Keratinocyte (primary cell): ENCODE measurements around the gene BCL7A. TPM values are rescaled to one million over a fixed set of nuclear protein-coding genes. Genes with fewer than 3 reads are reported as not detected.

Experiments used
- DNase-seq: peaks from one replicate; pipeline ENCODE4 v3.0.0-alpha.2; 2011; ENCODE audit warnings: low read depth, missing footprints, low spot score
- FAIRE-seq: peaks from 2 replicates; lab custom pipeline; 2011; peaks lifted over from hg19 to GRCh38; lab: Jason Lieb, UNC
- H2AFZ ChIP-seq: 2 replicates; pipeline ENCODE4 v1.6.0; 2012; ENCODE audit warnings: low read length, control low read depth, inconsistent platforms; ENCODE audit not compliant: control insufficient read depth
- H3K27ac ChIP-seq: 2 replicates; pipeline ENCODE4 v1.5.1; 2011; ENCODE audit warnings: low read length; ENCODE audit not compliant: control insufficient read depth, insufficient read depth
- H3K27me3 ChIP-seq: 3 replicates; pipeline ENCODE4 v1.6.0; 2011; ENCODE audit warnings: low read length; ENCODE audit not compliant: control insufficient read depth, insufficient read depth; ENCODE audit errors: extremely low read depth
- H3K36me3 ChIP-seq, 2 experiments: 2 replicates in 1 of 2; 3 replicates in 1 of 2; pipeline ENCODE4 v1.5.1; 2011; ENCODE audit warnings: low read length in 2 of 2, mild to moderate bottlenecking in 1 of 2; ENCODE audit not compliant: control insufficient read depth in 2 of 2, insufficient read depth in 2 of 2; ENCODE audit errors: extremely low read depth in 1 of 2
- H3K4me1 ChIP-seq: 3 replicates; pipeline ENCODE4 v1.5.1; 2011; ENCODE audit warnings: low read length; ENCODE audit not compliant: control insufficient read depth, insufficient read depth; ENCODE audit errors: extremely low read depth
- H3K4me2 ChIP-seq: 3 replicates; pipeline ENCODE4 v1.6.0; 2011; ENCODE audit warnings: low read depth, low read length; ENCODE audit not compliant: control insufficient read depth, insufficient read depth; ENCODE audit errors: extremely low read depth
- H3K4me3 ChIP-seq, 3 experiments: fragments of 200-600 bp in 1 of 3; sonication (generic) in 1 of 3; 2 replicates in 2 of 3; 3 replicates in 1 of 3; pipeline ENCODE4 v1.5.1; 2011 to 2016; ENCODE audit warnings: low read length in 3 of 3, mild to moderate bottlenecking in 3 of 3, control low read depth in 2 of 3, inconsistent platforms in 1 of 3, low read depth in 1 of 3, mixed read lengths in 1 of 3, mixed run types in 1 of 3, moderate library complexity in 1 of 3; ENCODE audit not compliant: control insufficient read depth in 2 of 3, insufficient read depth in 2 of 3; ENCODE audit errors: extremely low read depth in 1 of 3
- H3K79me2 ChIP-seq: 2 replicates; pipeline ENCODE4 v1.6.0; 2012; ENCODE audit warnings: low read length; ENCODE audit not compliant: control insufficient read depth, insufficient read depth
- H3K9ac ChIP-seq: 3 replicates; pipeline ENCODE4 v1.6.0; 2011; ENCODE audit warnings: low read length; ENCODE audit not compliant: control insufficient read depth, insufficient read depth; ENCODE audit errors: extremely low read depth
- H3K9me1 ChIP-seq: 3 replicates; pipeline ENCODE4 v1.6.0; 2011; ENCODE audit warnings: low read length; ENCODE audit not compliant: control insufficient read depth, insufficient read depth; ENCODE audit errors: extremely low read depth
- H3K9me3 ChIP-seq: 2 replicates; pipeline ENCODE4 v1.5.1; 2012; ENCODE audit warnings: low read depth, low read length; ENCODE audit not compliant: control insufficient read depth
- H4K20me1 ChIP-seq: 3 replicates; pipeline ENCODE4 v1.6.0; 2011; ENCODE audit warnings: low read length; ENCODE audit not compliant: control insufficient read depth, insufficient read depth; ENCODE audit errors: extremely low read depth
- CTCF ChIP-seq, 3 experiments: IDR thresholded peaks in 1 of 3; conservative IDR thresholded peaks in 1 of 3; optimal IDR thresholded peaks in 1 of 3; 2 replicates in 2 of 3; 3 replicates in 1 of 3; pipeline versions ENCODE3 to v1.5.1; 2011; ENCODE audit warnings: low read length in 3 of 3, mild to moderate bottlenecking in 3 of 3, moderate library complexity in 2 of 3, control low read depth in 1 of 3, inconsistent platforms in 1 of 3; ENCODE audit not compliant: insufficient read depth in 2 of 3; ENCODE audit errors: extremely low read depth in 1 of 3
- EZH2 ChIP-seq: IDR thresholded peaks from one replicate; pipeline ENCODE4 v1.6.1; 2012; ENCODE audit warnings: inconsistent platforms, mild to moderate bottlenecking, low read length, moderate library complexity
- dilution Hi-C: fragments of 300-500 bp; cut with MboI; formaldehyde crosslinking; loops from one replicate; pipeline ENCODE4 v1.7.0; 2020; ENCODE audit warnings: low sequenced_read_pairs; ENCODE audit not compliant: extremely low pct_ligation_motif_present
- polyA plus RNA-seq, 5 experiments: library from polyadenylated mRNA; depleted of rRNA in 3 of 5; stranded (reverse) in 3 of 5; stranded (forward) in 1 of 5; unstranded in 1 of 5; fragments of >200 nt; gene quantifications; 1 replicate in 1 of 5; 2 replicates in 3 of 5; 3 replicates in 1 of 5; pipeline versions ENCODE4 v1.2.1 to v1.2.3, GENCODE V29; 2011 to 2012; ENCODE audit warnings: missing spikeins in 2 of 5, low read depth in 1 of 5, low replicate concordance in 1 of 5

Gene BCL7A
- polyA plus RNA-seq, 1 donor (not counting 4 experiments of a cell fraction or from before 2014, with no cell fraction given): 12.8 TPM

- H3K4me1 ChIP-seq: peaks cover 18% of the 10 kb centered on the region
- H3K9me3 ChIP-seq: no peaks in the 10 kb centered on the region
- H3K4me3 ChIP-seq: no peak overlapping the region
- H3K9me1 ChIP-seq: no peaks in the 10 kb centered on the region
- TF ChIP-seq CTCF (optimal IDR thresholded peaks at IDR 0.05 in 1 of 3, IDR thresholded peaks at IDR 0.05 in 1 of 3, conservative IDR thresholded peaks at IDR 0.05 in 1 of 3; ENCODE audit: extremely low read depth in 1 of 3, insufficient read depth in 2 of 3, low read length in 3 of 3): no peak
- TF ChIP-seq EZH2: no peak
- DNase-seq (no peak), FAIRE-seq (no peak)
- no peak overlapping the region for H3K4me2 ChIP-seq
- no peaks in the 10 kb centered on the region for H3K27me3 ChIP-seq
- no peaks in the 10 kb centered on the region for H4K20me1 ChIP-seq
- H2AFZ ChIP-seq: no peak overlapping the region
- no peaks in the 10 kb centered on the region for H3K79me2 ChIP-seq
- dilution Hi-C loops: no loop called here
- no peak overlapping the region for H3K9ac ChIP-seq
- no peak overlapping the region for H3K27ac ChIP-seq
- peaks cover 4 to 7% of the 10 kb centered on the region in 2 experiments for H3K36me3 ChIP-seq
Measured at GRCh38 chr12:122006186-122006926, 15.3 kb upstream of the BCL7A start.

- FAIRE-seq (no peak), DNase-seq (no peak)
- TF ChIP-seq EZH2 (no peak), CTCF (optimal IDR thresholded peaks at IDR 0.05 in 1 of 3, IDR thresholded peaks at IDR 0.05 in 1 of 3, conservative IDR thresholded peaks at IDR 0.05 in 1 of 3; ENCODE audit: extremely low read depth in 1 of 3, insufficient read depth in 2 of 3, low read length in 3 of 3) (no peak)
- Histone ChIP-seq H3K9me3 (no peaks in the 10 kb centered on the region), H3K9ac (no peak overlapping the region), H3K27ac (no peak overlapping the region), H4K20me1 (no peaks in the 10 kb centered on the region), H3K4me1 (peaks cover 5% of the 10 kb centered on the region), H3K79me2 (no peaks in the 10 kb centered on the region), H3K36me3 (peaks cover 0 to 3% of the 10 kb centered on the region in 2 experiments), H3K27me3 (no peaks in the 10 kb centered on the region), H2AFZ (no peak overlapping the region), H3K4me3 (no peak overlapping the region), H3K9me1 (no peaks in the 10 kb centered on the region), H3K4me2 (no peak overlapping the region)
- dilution Hi-C loops: no loop called here
Measured at GRCh38 chr12:122009741-122010140, 11.9 kb upstream of the BCL7A start.
